ENCODE results near the gene DIAPH1.

DNA sequence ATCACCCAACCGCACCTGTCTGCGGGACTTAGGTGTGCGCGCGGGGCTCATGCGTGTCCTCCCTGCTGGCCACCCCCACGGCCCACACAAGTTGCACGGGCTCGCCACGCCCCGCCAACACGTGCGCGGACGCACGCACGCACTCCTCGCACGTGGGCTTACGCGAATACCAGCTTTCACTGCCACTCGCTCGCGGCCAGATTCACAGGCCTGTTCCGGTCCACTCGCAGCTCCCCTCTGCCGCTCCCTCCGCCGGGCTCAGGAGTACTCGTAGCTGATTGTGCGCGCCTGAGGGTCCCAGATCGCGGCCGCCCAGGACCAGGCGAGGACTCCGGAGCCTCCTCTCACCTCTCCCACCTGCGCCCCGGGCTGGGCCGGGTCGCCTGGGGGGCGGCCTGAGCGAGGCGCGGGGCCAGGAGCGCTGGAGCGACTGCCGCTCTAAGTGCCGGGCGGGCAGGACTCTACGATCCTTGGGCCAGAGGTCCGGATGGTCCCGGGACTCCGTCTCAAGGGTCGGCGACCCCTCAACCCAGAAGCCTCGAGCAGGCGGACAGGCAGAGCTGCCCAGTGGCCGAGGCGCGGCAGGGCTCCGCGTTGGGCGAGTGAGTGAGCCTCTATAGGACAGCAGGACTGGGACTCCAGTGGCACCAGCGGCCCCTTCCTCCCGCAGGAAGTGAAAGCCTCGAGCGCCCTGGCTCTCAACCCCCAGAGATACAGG is 126.5 kb downstream of the DIAPH1 start:
- TF ChIP-seq POLR2A (IDR thresholded peaks at IDR 0.05), result no peak
- TF ChIP-seq, protein P1, sequence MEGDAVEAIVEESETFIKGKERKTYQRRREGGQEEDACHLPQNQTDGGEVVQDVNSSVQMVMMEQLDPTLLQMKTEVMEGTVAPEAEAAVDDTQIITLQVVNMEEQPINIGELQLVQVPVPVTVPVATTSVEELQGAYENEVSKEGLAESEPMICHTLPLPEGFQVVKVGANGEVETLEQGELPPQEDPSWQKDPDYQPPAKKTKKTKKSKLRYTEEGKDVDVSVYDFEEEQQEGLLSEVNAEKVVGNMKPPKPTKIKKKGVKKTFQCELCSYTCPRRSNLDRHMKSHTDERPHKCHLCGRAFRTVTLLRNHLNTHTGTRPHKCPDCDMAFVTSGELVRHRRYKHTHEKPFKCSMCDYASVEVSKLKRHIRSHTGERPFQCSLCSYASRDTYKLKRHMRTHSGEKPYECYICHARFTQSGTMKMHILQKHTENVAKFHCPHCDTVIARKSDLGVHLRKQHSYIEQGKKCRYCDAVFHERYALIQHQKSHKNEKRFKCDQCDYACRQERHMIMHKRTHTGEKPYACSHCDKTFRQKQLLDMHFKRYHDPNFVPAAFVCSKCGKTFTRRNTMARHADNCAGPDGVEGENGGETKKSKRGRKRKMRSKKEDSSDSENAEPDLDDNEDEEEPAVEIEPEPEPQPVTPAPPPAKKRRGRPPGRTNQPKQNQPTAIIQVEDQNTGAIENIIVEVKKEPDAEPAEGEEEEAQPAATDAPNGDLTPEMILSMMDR (IDR thresholded peaks at IDR 0.05), result no peak
